GM18502 (cell line): ENCODE results near the gene CPS1.

Source experiments
- ATAC-seq: cut with Tn5 transposase; IDR thresholded peaks from one replicate; pipeline ENCODE4 v1.9.1; 2021; ENCODE audit warnings: mild to moderate bottlenecking; ENCODE audit not compliant: unreplicated experiment, poor library complexity

CPS1 gene

GRCh38 chr2:210544831-210545230 lies 11.6 kb upstream of the CPS1 start:
- ATAC-seq = no peak

DNA sequence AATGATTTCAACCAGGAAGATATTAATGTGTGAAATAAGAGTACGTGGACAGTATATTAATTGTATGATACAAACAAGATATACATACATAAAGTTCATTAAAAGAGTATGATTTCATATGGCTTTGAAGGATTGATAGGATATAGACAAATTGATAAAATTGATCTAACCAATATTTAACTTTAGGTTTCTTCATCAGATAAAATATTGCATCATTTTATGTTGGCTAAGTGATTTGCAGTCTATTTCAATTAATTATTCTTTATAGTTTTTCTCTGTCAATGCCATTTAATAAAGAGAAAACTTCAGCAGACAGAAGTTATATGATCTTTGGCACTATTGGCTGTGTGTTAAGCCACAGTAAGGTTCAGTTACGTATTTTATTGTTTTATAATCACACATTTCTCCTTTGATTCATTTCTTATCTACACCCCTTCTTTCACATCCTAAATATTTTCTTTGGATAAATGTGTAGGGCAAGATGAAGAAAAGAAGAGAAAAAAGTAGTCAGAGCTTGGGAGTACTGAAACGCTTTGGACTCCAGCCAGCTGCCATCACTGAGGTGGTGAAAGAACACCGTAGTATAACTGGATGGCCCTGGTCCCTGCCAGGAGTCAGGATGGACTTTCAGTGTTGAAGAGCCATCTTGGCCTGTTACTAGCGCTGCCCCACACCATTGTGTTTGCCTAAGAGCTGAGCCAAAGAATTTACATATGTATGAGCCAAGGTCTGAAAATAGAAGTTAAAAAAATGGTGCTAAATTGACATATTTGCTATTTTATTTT lies 9.8 kb upstream of the CPS1 start:
- ATAC-seq = no peak

- ATAC-seq = no peak
Observed at GRCh38 chr2:210548031-210548430, 8.4 kb upstream of the CPS1 start.

DNA sequence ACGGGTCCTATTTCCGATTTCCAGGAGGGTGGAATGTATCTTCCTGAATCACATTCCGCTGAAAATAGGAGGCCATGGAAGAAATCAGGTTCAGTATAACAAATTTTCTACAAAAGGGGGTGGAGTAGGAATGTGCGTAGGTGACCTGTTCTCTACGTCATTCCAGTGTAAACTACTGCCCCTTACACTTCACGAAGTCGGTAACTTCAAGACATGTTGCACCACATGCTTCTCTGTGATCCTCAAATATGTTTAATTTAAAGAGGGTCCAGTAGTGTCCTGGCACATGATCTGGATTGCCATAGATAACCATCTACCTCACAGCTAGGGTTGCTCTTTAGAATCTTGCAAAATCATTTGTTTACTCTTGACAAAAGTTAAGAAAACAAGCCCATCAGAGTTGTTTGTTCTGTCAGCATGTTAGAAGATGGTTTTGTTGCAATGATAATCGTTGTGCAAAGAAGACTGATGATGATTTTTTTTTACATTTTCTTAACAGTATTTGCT lies 7.5 kb upstream of the CPS1 start:
- no peak for ATAC-seq

- no peak for ATAC-seq
Observed at GRCh38 chr2:210551001-210551400, 5.4 kb upstream of the CPS1 start.

DNA sequence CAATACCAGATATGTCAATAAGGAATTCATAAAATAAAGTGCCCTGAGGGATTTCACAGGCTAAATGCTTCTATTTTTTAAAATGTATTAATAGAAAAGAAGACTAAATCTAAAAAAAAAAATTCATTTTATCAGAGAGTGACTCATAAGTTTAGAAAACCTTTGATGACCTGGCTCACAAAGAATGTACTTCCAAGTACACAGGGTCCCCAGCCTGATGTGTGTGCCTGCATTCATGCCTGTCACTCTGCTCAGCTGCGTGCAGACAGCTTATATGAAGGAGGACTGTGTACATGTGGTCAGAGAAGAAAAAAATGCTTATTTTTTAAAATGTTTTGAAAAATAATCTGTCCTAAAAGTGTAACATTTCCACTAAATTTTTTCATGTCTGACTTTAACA lies 3.0 kb upstream of the CPS1 start:
- ATAC-seq = no peak

DNA sequence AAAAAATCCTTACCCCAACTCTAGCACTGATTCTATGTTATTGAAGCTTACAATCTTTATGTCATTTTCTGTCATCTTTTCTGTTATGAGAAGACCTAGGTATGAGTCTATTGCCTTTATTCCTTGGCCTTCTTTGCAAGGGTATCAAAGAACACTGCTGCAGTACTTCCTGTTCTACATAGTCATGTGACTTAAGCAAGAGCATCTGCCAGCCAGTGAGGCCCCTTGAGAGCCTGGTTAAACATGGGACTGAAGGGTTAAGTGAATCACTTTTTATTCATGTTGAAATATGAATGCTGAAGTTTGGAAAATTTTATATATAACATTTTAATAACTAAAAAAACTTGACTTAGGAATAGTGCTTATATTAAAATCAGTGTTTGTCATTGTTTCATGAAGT lies 844 bp upstream of the CPS1 start:
- no peak for ATAC-seq

- no peak for ATAC-seq
Observed at GRCh38 chr2:210557721-210558120, 1.3 kb downstream of the CPS1 start.

- no peak for ATAC-seq
Observed at GRCh38 chr2:210558708-210559107, 2.3 kb downstream of the CPS1 start.

GRCh38 chr2:210559182-210559581 lies 2.8 kb downstream of the CPS1 start:
- no peak for ATAC-seq

- ATAC-seq = no peak
Observed at GRCh38 chr2:210561475-210561874, 5.1 kb downstream of the CPS1 start.

DNA sequence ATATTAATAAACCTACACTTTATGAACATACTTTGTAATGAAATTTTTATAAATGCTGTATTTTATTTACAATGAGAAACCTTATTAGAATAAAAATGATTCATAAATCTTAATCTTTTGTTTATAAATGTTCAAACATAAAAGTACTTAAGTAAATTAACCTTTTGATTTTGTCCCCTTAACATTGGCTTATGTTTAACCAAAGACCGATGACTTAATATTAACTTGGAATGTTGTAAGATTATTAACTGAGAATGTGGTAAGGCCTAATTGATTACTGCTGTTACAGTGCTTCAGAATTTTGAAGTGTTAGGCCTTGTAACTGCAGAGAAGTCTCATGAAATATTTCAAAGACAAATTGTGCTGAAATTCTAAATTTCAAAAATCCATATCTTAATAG lies 5.7 kb downstream of the CPS1 start:
- ATAC-seq = no peak

DNA sequence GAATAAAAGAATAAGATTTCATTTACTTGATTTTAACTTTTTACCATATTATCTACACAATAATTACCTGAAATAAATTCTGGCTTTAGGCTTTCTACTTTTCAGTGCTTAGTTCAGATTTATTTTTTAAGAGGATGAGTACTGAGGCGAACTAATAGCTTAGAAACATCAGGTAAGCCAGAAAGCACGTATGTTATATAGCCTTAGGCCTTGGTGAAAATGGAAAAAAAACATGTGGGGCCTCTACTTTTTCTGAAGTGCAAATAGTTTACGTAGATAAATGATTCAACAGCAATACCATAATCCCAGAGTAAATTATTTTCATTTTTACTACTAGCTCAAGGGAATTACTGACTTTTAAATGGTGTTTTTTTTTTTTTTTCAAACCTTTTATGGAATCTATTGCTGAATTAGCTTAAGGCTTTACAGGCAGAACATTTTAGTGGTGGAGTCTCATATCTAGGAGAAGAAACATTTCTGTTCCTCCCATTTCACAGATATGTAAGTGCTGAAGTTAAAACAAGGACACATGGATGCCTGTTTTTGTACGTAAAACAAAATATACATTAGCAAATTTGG lies 6.2 kb downstream of the CPS1 start:
- ATAC-seq = no peak

GRCh38 chr2:210567279-210567678 lies 10.9 kb downstream of the CPS1 start:
- no peak for ATAC-seq

- no peak for ATAC-seq
Observed at GRCh38 chr2:210568108-210568507, 11.7 kb downstream of the CPS1 start.

GRCh38 chr2:210577263-210578071 lies 21.1 kb downstream of the CPS1 start:
- ATAC-seq = peak; percentile 91

DNA sequence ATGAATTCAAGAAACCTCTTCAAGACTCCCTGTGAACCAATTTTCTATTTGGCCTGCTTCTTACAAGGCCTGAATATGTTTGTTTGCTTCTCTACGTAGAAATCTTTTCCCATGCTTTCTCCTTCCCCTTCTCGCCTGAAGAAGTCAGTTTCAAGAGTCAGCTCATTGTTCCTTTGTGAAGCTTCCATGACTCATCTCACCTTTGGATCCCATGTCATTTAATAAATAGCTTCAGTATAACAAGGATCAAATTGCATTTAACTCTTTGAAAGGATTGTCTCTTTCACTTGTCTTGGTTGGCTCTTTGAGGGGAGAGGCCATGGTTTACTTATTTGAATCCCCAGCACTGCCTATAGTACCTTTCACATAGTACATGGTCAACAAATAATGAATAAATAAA lies 28.4 kb downstream of the CPS1 start:
- ATAC-seq = no peak

DNA sequence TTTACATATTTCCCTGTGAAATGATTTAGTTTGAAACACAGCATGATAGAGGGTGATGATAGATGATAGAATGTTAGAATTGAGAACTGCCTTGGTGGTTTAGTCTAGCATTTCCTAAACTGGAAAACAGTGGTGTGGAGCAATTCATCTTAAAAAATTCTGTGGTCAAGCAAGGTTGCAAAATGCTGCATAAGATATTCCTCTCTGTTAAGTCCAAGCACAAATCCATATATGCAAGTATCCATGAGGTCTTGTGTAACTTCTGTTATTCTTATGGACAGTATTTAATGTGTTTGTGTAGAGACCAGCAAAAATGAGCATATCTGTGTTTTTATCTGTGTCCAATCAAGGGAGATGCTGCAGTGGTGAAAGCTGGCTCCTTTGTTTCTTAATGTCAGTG lies 30.0 kb downstream of the CPS1 start:
- ATAC-seq = no peak

DNA sequence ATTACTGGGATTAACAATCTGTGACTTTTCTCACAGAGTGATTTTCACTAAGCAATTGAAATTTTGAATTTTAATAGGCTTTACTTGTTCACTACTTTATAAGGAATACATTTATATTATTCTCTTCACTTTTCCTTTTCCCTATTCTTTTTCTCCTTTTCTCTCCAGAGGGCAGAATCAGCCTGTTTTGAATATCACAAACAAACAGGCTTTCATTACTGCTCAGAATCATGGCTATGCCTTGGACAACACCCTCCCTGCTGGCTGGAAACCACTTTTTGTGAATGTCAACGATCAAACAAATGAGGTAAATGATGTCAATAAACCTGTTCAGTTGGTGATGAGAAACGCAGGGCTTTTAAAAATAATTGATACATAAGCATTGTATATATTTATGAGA lies 35.3 kb downstream of the CPS1 start:
- no peak for ATAC-seq

DNA sequence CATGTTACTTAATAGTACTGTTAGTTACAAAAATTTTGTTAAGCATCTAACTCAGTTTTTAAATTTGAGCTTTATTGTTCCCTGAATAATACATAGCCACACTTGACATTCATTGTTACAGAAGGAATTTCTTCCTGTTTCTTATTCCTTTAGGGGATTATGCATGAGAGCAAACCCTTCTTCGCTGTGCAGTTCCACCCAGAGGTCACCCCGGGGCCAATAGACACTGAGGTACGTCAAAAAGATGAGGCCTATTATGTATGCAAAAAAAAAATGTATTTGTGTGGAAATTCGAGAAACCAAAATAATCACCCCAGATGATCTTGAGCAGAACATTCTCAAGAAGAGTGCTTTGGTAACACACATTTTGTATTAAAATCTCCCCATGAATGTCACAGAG lies 36.3 kb downstream of the CPS1 start:
- ATAC-seq = no peak

DNA sequence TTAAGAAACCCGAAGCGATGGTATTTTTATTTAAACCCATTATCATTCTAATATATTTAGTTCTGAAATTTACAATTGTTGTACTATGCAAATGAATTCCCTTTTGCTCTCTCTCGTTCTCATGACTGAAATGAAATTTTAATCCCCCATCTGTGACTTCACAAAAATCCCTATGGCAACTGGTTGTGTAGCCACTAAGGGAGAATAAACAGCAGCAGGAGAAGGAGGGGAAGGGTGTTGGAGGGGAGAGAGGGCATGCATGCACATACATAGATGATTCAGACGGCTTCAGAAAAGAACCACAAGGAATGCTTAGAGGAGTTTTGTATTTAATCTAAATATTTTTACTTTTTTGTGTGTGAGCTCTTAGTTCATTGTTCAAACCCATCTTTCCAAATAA lies 36.8 kb downstream of the CPS1 start:
- no peak for ATAC-seq
